Neutrophil (primary cell): ENCODE results near the gene RHCG.

ENCODE experiments used
- H3K27ac ChIP-seq: fragments of 200-600 bp; sonication (generic); 2 replicates; pipeline ENCODE4 v1.5.1; 2016; ENCODE audit warnings: mild to moderate bottlenecking, moderate library complexity
- H3K27me3 ChIP-seq: fragments of 200-600 bp; sonication (generic); 2 replicates; pipeline ENCODE4 v1.6.0; 2016; ENCODE audit warnings: mild to moderate bottlenecking
- H3K36me3 ChIP-seq: fragments of 200-600 bp; sonication (generic); 2 replicates; pipeline ENCODE4 v1.5.1; 2017
- H3K4me1 ChIP-seq, 2 experiments: fragments of 200-600 bp in 1 of 2; sonication (generic) in 1 of 2; 1 replicate in 1 of 2; 2 replicates in 1 of 2; pipeline versions ENCODE4 v1.5.1 to v1.6.1; 2013 to 2016; ENCODE audit warnings: low read depth in 1 of 2, low read length in 1 of 2, mild to moderate bottlenecking in 1 of 2, moderate library complexity in 1 of 2; ENCODE audit not compliant: control insufficient read depth in 1 of 2, insufficient read depth in 1 of 2
- H3K4me3 ChIP-seq, 2 experiments: fragments of 200-600 bp in 1 of 2; sonication (generic) in 1 of 2; 1 replicate in 1 of 2; 2 replicates in 1 of 2; pipeline ENCODE4 v1.5.1; 2013 to 2016; ENCODE audit warnings: low read depth in 1 of 2, low read length in 1 of 2, mild to moderate bottlenecking in 1 of 2, moderate library complexity in 1 of 2
- H3K9me3 ChIP-seq: fragments of 200-600 bp; sonication (generic); 2 replicates; pipeline ENCODE4 v1.5.1; 2016
- TF ChIP-seq, protein P1 (sequence below): fragments of 200-600 bp; sonication (generic); IDR thresholded peaks from 2 replicates; pipeline ENCODE4 v1.5.1; 2016; ENCODE audit warnings: antibody characterized with exemption

RHCG gene

DNA sequence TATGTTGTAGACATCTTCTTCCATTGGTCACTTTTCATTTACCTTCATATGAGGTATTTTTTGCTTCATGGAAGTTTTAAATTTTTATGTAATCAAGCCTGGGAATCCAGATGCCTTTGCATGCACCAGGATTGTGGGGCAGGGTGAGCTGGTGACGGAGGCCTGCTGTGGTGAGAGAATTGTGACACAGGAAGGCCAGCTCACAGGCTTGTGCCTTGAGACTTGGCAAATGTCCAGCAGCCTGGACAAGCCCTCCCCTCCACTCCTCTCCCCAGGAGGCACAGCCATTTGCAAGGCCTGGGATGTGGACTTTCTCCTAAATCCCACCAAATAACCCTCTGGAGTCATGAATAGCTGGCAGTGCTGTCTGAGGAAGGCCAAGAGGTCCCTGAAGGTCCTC lies 67.4 kb downstream of the RHCG start:
- peaks cover 100% of the 10 kb centered on the region for H3K27me3 ChIP-seq
- TF ChIP-seq, protein P1, sequence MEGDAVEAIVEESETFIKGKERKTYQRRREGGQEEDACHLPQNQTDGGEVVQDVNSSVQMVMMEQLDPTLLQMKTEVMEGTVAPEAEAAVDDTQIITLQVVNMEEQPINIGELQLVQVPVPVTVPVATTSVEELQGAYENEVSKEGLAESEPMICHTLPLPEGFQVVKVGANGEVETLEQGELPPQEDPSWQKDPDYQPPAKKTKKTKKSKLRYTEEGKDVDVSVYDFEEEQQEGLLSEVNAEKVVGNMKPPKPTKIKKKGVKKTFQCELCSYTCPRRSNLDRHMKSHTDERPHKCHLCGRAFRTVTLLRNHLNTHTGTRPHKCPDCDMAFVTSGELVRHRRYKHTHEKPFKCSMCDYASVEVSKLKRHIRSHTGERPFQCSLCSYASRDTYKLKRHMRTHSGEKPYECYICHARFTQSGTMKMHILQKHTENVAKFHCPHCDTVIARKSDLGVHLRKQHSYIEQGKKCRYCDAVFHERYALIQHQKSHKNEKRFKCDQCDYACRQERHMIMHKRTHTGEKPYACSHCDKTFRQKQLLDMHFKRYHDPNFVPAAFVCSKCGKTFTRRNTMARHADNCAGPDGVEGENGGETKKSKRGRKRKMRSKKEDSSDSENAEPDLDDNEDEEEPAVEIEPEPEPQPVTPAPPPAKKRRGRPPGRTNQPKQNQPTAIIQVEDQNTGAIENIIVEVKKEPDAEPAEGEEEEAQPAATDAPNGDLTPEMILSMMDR = no peak
- no peak overlapping the region for H3K27ac ChIP-seq

DNA sequence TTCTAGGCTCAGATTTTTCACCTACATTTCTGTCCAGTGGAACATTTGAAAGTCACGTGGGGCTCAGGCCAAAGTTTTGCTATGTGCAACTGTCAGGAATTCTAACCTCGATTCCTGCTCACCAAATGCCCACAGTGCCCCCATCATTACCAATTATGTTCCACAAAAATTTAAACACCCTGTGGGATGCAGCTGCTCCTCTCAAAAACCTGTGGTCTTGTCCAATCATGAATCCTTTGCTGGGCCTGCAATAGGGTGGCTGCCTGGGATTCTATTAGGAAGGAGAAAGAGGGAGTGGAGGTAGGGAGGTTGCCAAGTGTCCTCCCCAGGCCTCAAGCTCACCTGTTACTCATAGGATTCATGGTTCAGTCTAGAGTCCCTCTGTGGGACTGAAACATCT lies 68.1 kb downstream of the RHCG start:
- Histone ChIP-seq H3K9me3 (no peaks in the 10 kb centered on the region), H3K36me3 (no peaks in the 10 kb centered on the region), H3K4me1 (peaks cover 4 to 9% of the 10 kb centered on the region in 2 experiments), H3K27me3 (peaks cover 100% of the 10 kb centered on the region), H3K4me3 (no peak overlapping the region), H3K27ac (no peak overlapping the region)
- TF ChIP-seq, protein P1 = no peak

More for the DNA sequence above, 67.4 kb downstream of the RHCG start:
- Histone ChIP-seq H3K4me3 (no peak overlapping the region), H3K4me1 (peaks cover 4 to 9% of the 10 kb centered on the region in 2 experiments), H3K36me3 (no peaks in the 10 kb centered on the region), H3K9me3 (no peaks in the 10 kb centered on the region)

DNA sequence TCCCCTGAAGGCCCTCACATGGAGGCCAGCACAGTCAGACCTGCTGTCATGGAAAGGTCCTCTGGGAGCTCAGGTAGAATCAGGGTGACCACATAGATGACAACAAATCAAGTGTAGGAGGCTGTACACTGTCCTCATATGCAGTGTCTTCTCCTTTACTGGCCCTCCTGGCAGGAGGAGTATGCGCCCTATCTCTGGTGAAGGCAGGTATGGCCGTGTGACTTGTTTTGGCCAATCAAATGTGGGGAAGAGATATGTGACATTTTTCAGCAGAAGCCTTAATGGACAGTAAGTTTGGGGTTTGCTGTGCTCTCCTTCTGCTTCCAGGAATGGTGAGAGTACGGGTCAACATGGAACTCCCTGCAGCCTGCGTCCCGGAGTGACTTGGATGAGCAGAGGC lies 69.9 kb downstream of the RHCG start:
- Histone ChIP-seq H3K4me3 (no peak overlapping the region), H3K36me3 (no peaks in the 10 kb centered on the region), H3K9me3 (no peaks in the 10 kb centered on the region), H3K27me3 (peaks cover 99% of the 10 kb centered on the region), H3K4me1 (peaks cover 4 to 9% of the 10 kb centered on the region in 2 experiments), H3K27ac (no peak overlapping the region)
- TF ChIP-seq, protein P1 = no peak

DNA sequence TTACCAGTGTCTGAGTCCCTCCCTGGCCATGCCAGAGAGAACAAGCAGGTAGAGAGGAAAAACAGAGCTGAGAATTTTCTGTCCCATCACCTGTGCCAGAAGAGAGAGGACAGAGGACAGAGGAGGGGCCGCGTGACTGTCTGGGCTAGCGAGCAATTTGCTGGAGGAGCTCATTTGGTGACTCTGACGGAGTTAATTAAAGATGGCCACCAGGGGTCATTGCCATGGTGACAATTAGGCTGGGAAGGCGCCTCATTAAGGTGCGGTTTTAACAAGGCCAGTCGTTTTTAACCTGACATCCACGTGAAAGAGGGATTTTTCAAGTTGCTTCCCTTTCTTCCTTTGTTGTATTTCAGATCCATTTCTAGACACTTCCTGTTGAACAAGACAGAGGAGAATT lies 72.4 kb downstream of the RHCG start:
- H3K9me3 ChIP-seq = no peaks in the 10 kb centered on the region
- H3K4me3 ChIP-seq = no peak overlapping the region
- no peak overlapping the region for H3K27ac ChIP-seq
- H3K36me3 ChIP-seq = no peaks in the 10 kb centered on the region
- H3K4me1 ChIP-seq = no peaks in the 10 kb centered on the region
- peaks cover 99% of the 10 kb centered on the region for H3K27me3 ChIP-seq
- TF ChIP-seq, protein P1 = no peak
